ENCODE data around the gene ACADSB.

Gene ACADSB

GRCh38 chr10:123101872-123102271, 93.1 kb downstream of the ACADSB start:
- DNase-seq (ENCODE audit: low spot score): no peak

DNA sequence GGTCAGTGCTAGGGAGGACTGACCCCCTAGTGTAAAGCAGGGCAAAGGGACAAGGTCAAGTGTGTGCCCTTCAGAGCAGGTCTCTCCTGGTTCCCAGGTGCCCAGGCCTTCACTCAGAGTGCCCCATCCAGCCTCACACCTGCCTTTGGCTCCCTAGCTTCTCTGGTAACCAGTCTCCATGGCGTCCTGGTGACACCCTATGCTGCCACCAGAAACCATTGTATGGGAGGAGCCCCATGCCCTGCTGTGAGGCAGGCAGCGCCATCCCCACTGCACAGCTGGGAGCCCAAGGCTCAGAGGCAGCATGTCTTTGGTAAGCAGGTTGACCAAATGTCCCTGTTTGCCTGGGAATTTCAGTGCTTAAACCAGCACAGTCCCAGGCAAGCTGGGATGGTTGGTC, 93.9 kb downstream of the ACADSB start:
- no peak for DNase-seq (ENCODE audit: low spot score)

- no peak for DNase-seq (ENCODE audit: low spot score)
These were observed 95.1 kb downstream of the ACADSB start for GRCh38 chr10:123103944-123104343.

Measured in COLO829 (cell line).